Panc1 (cell line): ENCODE results near the gene ECT2L. TPM values are rescaled to one million over a fixed set of nuclear protein-coding genes. Genes with fewer than 3 reads are reported as not detected.

Experiments used
- ATAC-seq: fragments of 200-7000 bp; cut with Tn5 transposase; 2 replicates; pipeline ENCODE4 v1.9.1; 2020; ENCODE audit warnings: mild to moderate bottlenecking, moderate library complexity
- BruUV-seq: library from RNA; stranded (reverse); fragments of 400-500 nt; replicated peaks from 2 replicates; lab custom pipeline; 2021; lab: Mats Ljungman, UMichigan
- CTCF ChIA-PET: fragments of 300-600 bp; sonication (Branson Sonifier 250); formaldehyde crosslinking; loops from one replicate; lab custom pipeline; 2022; ENCODE audit warnings: antibody characterized with exemption; lab: Charles Lee
- POLR2A ChIA-PET: fragments of 300-600 bp; sonication (Branson Sonifier 250); formaldehyde crosslinking; loops from one replicate; lab custom pipeline; 2022; ENCODE audit warnings: antibody characterized with exemption; lab: Charles Lee
- DNase-seq: peaks from one replicate; pipeline ENCODE4 v3.0.0-alpha.2; 2010; ENCODE audit warnings: low read depth, low spot score
- H3K27ac ChIP-seq: 2 replicates; pipeline ENCODE4 v1.5.1; 2011; ENCODE audit warnings: mild to moderate bottlenecking, low read length, inconsistent platforms
- H3K27me3 ChIP-seq: fragments of 200-500 bp; sonication (Bioruptor generic); 2 replicates; pipeline ENCODE4 v1.6.0; 2014; ENCODE audit warnings: low read length, inconsistent platforms; ENCODE audit not compliant: control insufficient read depth, insufficient read depth
- H3K36me3 ChIP-seq: fragments of 200-500 bp; sonication (Bioruptor generic); 2 replicates; pipeline ENCODE4 v1.5.1; 2014; ENCODE audit warnings: inconsistent platforms, mild to moderate bottlenecking, low read length, moderate library complexity; ENCODE audit not compliant: control insufficient read depth, insufficient read depth
- H3K4me1 ChIP-seq: 2 replicates; pipeline ENCODE4 v1.5.1; 2011; ENCODE audit warnings: inconsistent platforms, mild to moderate bottlenecking, low read length, moderate library complexity; ENCODE audit not compliant: control insufficient read depth, insufficient read depth
- H3K4me3 ChIP-seq, 2 experiments: 2 replicates each; pipeline ENCODE4 v1.5.1; 2011 to 2012; ENCODE audit warnings: low read depth in 2 of 2, low read length in 2 of 2, mild to moderate bottlenecking in 2 of 2, inconsistent platforms in 1 of 2, moderate library complexity in 1 of 2
- H3K9me3 ChIP-seq: fragments of 200-500 bp; sonication (Bioruptor generic); 2 replicates; pipeline ENCODE4 v1.5.1; 2014; ENCODE audit warnings: low read depth, mild to moderate bottlenecking, inconsistent platforms, low read length, moderate library complexity; ENCODE audit not compliant: control insufficient read depth, insufficient read depth
- CTCF ChIP-seq: fragments of 450-650 bp; IDR thresholded peaks from 2 replicates; pipeline ENCODE4 v1.5.1; 2017; ENCODE audit warnings: mild to moderate bottlenecking
- POLR2AphosphoS5 ChIP-seq: IDR thresholded peaks from 2 replicates; pipeline ENCODE4 v1.6.1; 2012; ENCODE audit warnings: mild to moderate bottlenecking, low read depth, low read length, moderate library complexity
- SIN3A ChIP-seq: IDR thresholded peaks from 2 replicates; pipeline ENCODE4 v1.6.1; 2012; ENCODE audit warnings: low read depth, mild to moderate bottlenecking, low read length, moderate library complexity, borderline replicate concordance; ENCODE audit not compliant: insufficient read depth
- TCF7L2 ChIP-seq: IDR thresholded peaks from 2 replicates; pipeline ENCODE4 v1.6.1; 2011; ENCODE audit warnings: mild to moderate bottlenecking, low read depth, low read length, inconsistent platforms
- in situ Hi-C: cut with HindIII; loops from 2 replicates; pipeline ENCODE4 v1.10.0; 2016; ENCODE audit warnings: low sequenced_read_pairs, low pct_unique_long_range_greater_than_20kb
- intact Hi-C: fragments of 100-400 bp; cut with micrococcal nuclease; formaldehyde crosslinking; loops from one replicate; pipeline ENCODE4 v1.10.0; 2022; ENCODE audit not compliant: unreplicated experiment
- total RNA-seq: library from RNA; stranded (reverse); gene quantifications from one replicate; pipeline ENCODE4 v1.2.1, GENCODE V29; 2021; ENCODE audit not compliant: unreplicated experiment
- TF ChIP-seq, protein P1 (sequence below), 2 experiments: IDR thresholded peaks; 2 replicates each; pipeline ENCODE4 v1.6.1; 2011 to 2012; ENCODE audit warnings: low read depth in 2 of 2, control low read depth in 1 of 2, low read length in 1 of 2, mild to moderate bottlenecking in 1 of 2, moderate library complexity in 1 of 2; ENCODE audit not compliant: insufficient read depth in 1 of 2

ECT2L gene
- total RNA-seq, 1 experiment from 2014 or later: not detected

- intact Hi-C loops: no loop called here
Observed at GRCh38 chr6:138869398-138869797, 73.5 kb downstream of the ECT2L start.

DNA sequence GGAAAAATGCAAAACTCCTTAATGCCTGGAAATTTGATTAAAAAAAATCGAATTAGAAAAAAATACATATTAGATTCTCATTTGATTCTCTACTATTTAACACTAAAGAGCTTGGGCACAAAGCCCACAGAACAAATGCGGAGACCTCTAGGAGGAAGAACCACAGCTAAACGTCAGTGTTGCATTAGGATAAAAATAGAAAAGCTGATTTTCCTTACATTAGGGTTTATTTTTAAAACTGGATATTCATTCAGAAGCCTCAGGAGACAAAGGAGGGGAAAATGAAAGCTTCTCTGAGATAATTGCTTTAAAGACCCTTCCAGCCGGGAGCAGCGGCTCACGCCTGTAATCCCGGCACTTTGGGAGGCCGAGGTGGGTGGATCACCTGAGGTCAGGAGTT lies 77.3 kb downstream of the ECT2L start:
- BruUV-seq: no TSS peak
- no peak overlapping the region for H3K4me3 ChIP-seq
- TF ChIP-seq TCF7L2: no peak
- TF ChIP-seq, protein P1, sequence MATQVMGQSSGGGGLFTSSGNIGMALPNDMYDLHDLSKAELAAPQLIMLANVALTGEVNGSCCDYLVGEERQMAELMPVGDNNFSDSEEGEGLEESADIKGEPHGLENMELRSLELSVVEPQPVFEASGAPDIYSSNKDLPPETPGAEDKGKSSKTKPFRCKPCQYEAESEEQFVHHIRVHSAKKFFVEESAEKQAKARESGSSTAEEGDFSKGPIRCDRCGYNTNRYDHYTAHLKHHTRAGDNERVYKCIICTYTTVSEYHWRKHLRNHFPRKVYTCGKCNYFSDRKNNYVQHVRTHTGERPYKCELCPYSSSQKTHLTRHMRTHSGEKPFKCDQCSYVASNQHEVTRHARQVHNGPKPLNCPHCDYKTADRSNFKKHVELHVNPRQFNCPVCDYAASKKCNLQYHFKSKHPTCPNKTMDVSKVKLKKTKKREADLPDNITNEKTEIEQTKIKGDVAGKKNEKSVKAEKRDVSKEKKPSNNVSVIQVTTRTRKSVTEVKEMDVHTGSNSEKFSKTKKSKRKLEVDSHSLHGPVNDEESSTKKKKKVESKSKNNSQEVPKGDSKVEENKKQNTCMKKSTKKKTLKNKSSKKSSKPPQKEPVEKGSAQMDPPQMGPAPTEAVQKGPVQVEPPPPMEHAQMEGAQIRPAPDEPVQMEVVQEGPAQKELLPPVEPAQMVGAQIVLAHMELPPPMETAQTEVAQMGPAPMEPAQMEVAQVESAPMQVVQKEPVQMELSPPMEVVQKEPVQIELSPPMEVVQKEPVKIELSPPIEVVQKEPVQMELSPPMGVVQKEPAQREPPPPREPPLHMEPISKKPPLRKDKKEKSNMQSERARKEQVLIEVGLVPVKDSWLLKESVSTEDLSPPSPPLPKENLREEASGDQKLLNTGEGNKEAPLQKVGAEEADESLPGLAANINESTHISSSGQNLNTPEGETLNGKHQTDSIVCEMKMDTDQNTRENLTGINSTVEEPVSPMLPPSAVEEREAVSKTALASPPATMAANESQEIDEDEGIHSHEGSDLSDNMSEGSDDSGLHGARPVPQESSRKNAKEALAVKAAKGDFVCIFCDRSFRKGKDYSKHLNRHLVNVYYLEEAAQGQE (IDR thresholded peaks at IDR 0.05; ENCODE audit: insufficient read depth in 1 of 2, low read depth in 2 of 2, low read length in 1 of 2): no peak
- no peak for TF ChIP-seq CTCF
- no peak for TF ChIP-seq SIN3A
- TF ChIP-seq POLR2AphosphoS5: no peak
- in situ Hi-C loops: no loop called here
- H3K27ac ChIP-seq: no peak overlapping the region
- POLR2A ChIA-PET: no interaction called here
- H3K4me1 ChIP-seq: no peaks in the 10 kb centered on the region
- ATAC-seq: no peak
- CTCF ChIA-PET: no interaction called here
- H3K36me3 ChIP-seq: no peaks in the 10 kb centered on the region
- no peaks in the 10 kb centered on the region for H3K9me3 ChIP-seq
- H3K27me3 ChIP-seq: no peaks in the 10 kb centered on the region
- intact Hi-C loops: no loop called here
- no peak for DNase-seq

More at GRCh38 chr6:138869398-138869797, 73.5 kb downstream of the ECT2L start:
- ATAC-seq: no peak
- TF ChIP-seq SIN3A: no peak
- no peak for TF ChIP-seq TCF7L2
- TF ChIP-seq, protein P1 (IDR thresholded peaks at IDR 0.05; ENCODE audit: insufficient read depth in 1 of 2, low read depth in 2 of 2, low read length in 1 of 2): no peak
- no peak for TF ChIP-seq CTCF
- TF ChIP-seq POLR2AphosphoS5: no peak
- no peak for DNase-seq
- no peaks in the 10 kb centered on the region for H3K27me3 ChIP-seq
- no TSS peak for BruUV-seq
- H3K4me1 ChIP-seq: no peaks in the 10 kb centered on the region
- CTCF ChIA-PET: no interaction called here
- H3K9me3 ChIP-seq: no peaks in the 10 kb centered on the region
- POLR2A ChIA-PET: no interaction called here
- H3K4me3 ChIP-seq: no peak overlapping the region
- H3K27ac ChIP-seq: no peak overlapping the region
- no peaks in the 10 kb centered on the region for H3K36me3 ChIP-seq
- in situ Hi-C loops: no loop called here
